GM10847 (cell line): Measurements from ENCODE around the gene CREB5.

Source experiments
- POLR2A ChIP-seq: IDR thresholded peaks from 2 replicates; pipeline ENCODE4 v1.6.1; 2011; ENCODE audit not compliant: insufficient read length; ENCODE audit errors: extremely low read depth

CREB5 gene

GRCh38 chr7:28729281-28729680, 317.0 kb downstream of the CREB5 start:
- no peak for TF ChIP-seq POLR2A

DNA sequence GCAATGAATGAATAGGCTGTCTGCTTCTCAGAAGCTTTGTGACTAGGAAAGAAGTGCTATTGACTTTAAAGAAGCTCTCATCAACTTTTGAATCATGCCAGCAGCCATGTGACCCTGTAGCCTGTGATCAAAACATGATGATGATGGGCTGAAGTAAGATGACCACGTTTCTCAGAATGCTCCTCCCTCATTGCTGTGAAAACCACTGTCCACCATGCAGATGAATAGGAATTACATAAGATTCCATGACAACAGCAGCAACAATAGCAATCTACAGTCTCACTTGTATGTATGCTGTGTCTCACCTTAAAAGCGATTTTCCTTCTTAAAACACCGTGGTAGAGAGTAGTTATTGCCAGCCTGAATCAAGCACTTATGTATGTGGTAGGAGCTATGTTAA, 317.4 kb downstream of the CREB5 start:
- no peak for TF ChIP-seq POLR2A

GRCh38 chr7:28731092-28731658, 318.9 kb downstream of the CREB5 start:
- no peak for TF ChIP-seq POLR2A

DNA sequence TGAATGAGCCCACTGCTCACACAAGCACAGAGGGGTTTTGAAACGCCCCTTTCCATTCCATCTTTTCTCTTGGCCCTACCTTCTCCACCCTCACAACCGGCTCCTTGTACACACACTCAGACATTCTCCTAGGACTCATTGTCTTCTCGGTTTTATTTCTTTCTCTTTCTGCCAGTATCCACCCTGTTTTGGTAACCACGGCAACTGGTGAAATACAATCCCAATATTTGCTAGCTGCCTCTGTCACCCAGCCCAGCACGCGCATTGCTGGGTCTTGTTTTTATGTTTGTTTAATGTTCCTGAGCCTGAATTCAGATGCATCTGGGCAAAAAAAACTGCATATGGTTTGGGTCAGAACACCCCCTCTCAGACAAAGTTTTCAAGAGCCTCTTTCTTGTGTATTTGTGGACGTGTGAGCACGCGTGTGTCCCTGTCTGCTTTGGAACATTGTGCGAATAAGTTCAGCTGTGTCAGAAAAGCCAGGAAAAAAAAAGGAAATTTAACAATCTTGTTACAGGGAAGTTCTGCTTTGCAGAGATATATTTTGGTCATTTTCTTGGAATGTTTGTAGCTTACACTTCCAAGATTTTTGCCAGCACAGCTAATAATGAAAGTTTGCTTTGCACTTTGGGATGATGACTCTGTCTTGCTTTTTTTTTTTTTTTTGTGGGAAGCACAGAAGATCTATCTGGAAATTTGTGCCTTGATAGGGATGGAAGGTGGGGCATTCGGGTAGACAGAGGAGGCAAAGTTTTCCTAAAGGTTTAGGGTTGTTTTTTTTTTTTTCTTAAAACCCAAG, 320.0 kb downstream of the CREB5 start:
- no peak for TF ChIP-seq POLR2A

GRCh38 chr7:28733035-28733434, 320.7 kb downstream of the CREB5 start:
- no peak for TF ChIP-seq POLR2A

- no peak for TF ChIP-seq POLR2A
These were observed 326.1 kb downstream of the CREB5 start for GRCh38 chr7:28738412-28738811.

- no peak for TF ChIP-seq POLR2A
These were observed 326.8 kb downstream of the CREB5 start for GRCh38 chr7:28739128-28739527.

DNA sequence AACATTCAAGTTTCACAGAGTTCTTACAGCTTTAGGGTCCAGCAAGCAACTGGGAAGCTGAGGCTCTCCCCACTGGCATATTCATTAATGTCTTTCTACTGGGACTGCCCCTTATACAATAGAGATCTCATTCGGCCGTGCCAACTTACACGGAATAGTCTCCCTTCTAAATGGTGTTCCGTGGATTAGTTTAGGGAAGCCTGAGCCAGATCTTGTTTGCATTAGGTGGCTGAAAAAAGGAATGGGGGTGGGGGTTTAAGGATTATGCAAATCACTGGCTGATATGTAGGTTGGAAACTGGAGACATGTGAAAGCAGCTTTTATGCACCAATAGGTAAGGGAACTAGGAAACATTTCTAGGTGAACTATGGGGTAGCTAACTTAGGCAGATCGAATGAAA, 327.5 kb downstream of the CREB5 start:
- TF ChIP-seq POLR2A, result no peak

- no peak for TF ChIP-seq POLR2A
These were observed 332.6 kb downstream of the CREB5 start for GRCh38 chr7:28744951-28745350.

GRCh38 chr7:28745351-28745750, 333.0 kb downstream of the CREB5 start:
- TF ChIP-seq POLR2A, result no peak

- no peak for TF ChIP-seq POLR2A
These were observed 335.1 kb downstream of the CREB5 start for GRCh38 chr7:28747404-28747803.

GRCh38 chr7:28747854-28748253, 335.5 kb downstream of the CREB5 start:
- TF ChIP-seq POLR2A, result no peak

GRCh38 chr7:28748346-28748745, 336.0 kb downstream of the CREB5 start:
- TF ChIP-seq POLR2A, result no peak

GRCh38 chr7:28748933-28749584, 336.7 kb downstream of the CREB5 start:
- TF ChIP-seq POLR2A, result no peak

DNA sequence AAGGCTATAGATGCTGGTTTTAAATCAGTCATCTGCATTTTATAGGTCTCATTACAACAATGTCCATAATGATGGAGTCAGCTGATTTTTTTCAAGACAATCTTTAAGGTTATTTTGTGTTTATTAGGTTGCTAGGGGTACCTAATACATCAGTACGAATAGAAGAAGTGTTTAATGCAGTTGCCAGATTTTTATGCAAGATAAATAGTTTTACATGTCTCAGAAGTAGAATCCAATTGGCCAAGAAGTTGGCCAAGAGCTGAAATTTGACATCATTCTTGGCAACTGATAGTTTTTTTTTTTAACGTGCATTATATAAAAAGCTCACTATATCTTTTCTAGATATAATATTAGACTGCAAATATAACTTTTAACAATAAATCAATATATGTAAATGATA, 337.3 kb downstream of the CREB5 start:
- TF ChIP-seq POLR2A, result no peak

DNA sequence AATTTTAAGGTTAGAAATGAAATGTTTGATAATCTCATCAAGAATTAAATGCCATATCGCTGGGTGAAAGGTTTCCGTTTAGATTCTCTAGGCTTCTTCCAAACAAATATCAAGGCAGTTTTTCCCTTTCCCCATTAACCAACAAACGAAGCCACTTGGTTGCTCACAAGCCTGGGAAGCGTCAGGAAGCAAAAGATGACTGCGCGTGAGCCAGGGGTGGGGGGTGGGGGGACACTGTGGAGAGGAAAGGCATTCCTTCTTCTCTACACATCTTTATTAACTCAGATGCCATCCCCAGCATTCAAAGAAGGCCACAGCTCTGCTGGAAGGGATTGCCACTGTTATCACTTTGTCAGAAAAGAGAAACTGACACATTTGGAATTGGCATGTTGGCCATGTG, 338.7 kb downstream of the CREB5 start:
- no peak for TF ChIP-seq POLR2A

GRCh38 chr7:28753613-28754012, 341.3 kb downstream of the CREB5 start:
- no peak for TF ChIP-seq POLR2A

DNA sequence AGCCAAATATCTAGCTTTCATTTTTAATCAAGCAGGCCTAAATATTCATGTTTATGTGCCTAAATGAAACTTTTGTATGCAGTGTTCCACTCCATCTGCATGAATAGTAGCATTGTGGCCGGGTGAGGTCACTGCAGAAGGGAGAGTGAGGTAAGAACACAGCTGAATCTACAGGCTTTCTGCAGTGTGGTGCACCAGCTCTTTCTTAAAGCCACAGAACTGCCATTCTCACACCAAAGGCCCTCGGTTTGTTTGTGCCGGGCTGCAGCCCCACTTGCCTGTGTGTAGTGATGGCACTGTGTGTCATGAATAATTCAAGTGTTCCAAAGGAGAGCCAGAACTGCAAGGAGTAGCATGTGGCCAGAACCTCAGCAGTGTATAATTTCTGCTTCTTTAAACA, 341.7 kb downstream of the CREB5 start:
- TF ChIP-seq POLR2A, result no peak
